ENCODE results near the gene ZNF444. TPM values are rescaled to one million over a fixed set of nuclear protein-coding genes. Genes with fewer than 3 reads are reported as not detected.

ZNF444 gene
- total RNA-seq, 4 donors from 2014 or later: 35.1 to 53.0 (median 45.5) TPM

Small RNAs within 50 kb of the gene (small RNA-seq; reads per million reads assigned to genes)
- gene AC024580.2 (not detected), gene RF00019 (not detected)

Other genes starting within 250 kb of the ZNF444 start
- not detected for gene NLRP13, start 209.0 kb upstream of the ZNF444 start, total RNA-seq
- gene NLRP8, start 193.5 kb upstream of the ZNF444 start, total RNA-seq: not detected
- gene NLRP5, start 154.5 kb upstream of the ZNF444 start, total RNA-seq: not detected
- gene ZNF787, start 20.0 kb upstream of the ZNF444 start, total RNA-seq: 10 to 100 TPM in 3 of 4 donors, 1 to 10 TPM in 1; 7.8 to 21.3 (median 14.2) TPM
- not detected for gene GALP, start 34.7 kb downstream of the ZNF444 start, total RNA-seq
- gene ZSCAN5B, start 56.5 kb downstream of the ZNF444 start, total RNA-seq: not detected
- not detected for gene ZSCAN5C, start 61.0 kb downstream of the ZNF444 start, total RNA-seq
- gene EDDM13, start 131.5 kb downstream of the ZNF444 start, total RNA-seq: 1 to 10 TPM in 1 of 4 donors, not detected in 3; 2.0 TPM
- gene ZSCAN5A, start 173.6 kb downstream of the ZNF444 start, total RNA-seq: 10 to 100 TPM in 3 of 4 donors, 1 to 10 TPM in 1; 7.4 to 22.1 (median 17.7) TPM